GM19240 (cell line): ENCODE measurements around the gene HOXA11.
A peak's percentile ranks its signal among the peaks of the same experiment; 100 is the strongest.

Experiments used
- DNase-seq: peaks from one replicate; pipeline ENCODE4 v3.0.0; 2011; ENCODE audit warnings: low spot score; ENCODE audit not compliant: insufficient read length

Gene HOXA11

GRCh38 chr7:27170426-27171324, 14.4 kb downstream of the HOXA11 start:
- no peak for DNase-seq

- DNase-seq = no peak
Measured at GRCh38 chr7:27169658-27170425, 15.2 kb downstream of the HOXA11 start.

GRCh38 chr7:27168265-27168947, 16.6 kb downstream of the HOXA11 start:
- DNase-seq = no peak

- DNase-seq = no peak
Measured at GRCh38 chr7:27167916-27168264, 17.1 kb downstream of the HOXA11 start.

- no peak for DNase-seq
Measured at GRCh38 chr7:27166531-27167505, 18.2 kb downstream of the HOXA11 start.

GRCh38 chr7:27165996-27166530, 19.0 kb downstream of the HOXA11 start:
- no peak for DNase-seq

GRCh38 chr7:27165089-27165995, 19.7 kb downstream of the HOXA11 start, which contains the start of gene HOXA9:
Gene HOXA9 (minus strand): TSS chr7:27165537. CDS start chr7:27165457, 80 bp downstream.
- DNase-seq = no peak

- DNase-seq = no peak
Measured at GRCh38 chr7:27164367-27165088, 20.5 kb downstream of the HOXA11 start.

GRCh38 chr7:27164045-27164366, 21.0 kb downstream of the HOXA11 start:
- no peak for DNase-seq

- DNase-seq = no peak
Measured at GRCh38 chr7:27163288-27164044, 21.6 kb downstream of the HOXA11 start.

- no peak for DNase-seq
Measured at GRCh38 chr7:27162561-27163287, 22.3 kb downstream of the HOXA11 start.

GRCh38 chr7:27161721-27162560, 23.1 kb downstream of the HOXA11 start:
- DNase-seq = no peak

- no peak for DNase-seq
Measured at GRCh38 chr7:27161214-27161720, 23.8 kb downstream of the HOXA11 start.

- peak; percentile 85 for DNase-seq
Measured at GRCh38 chr7:27160546-27161213, 24.4 kb downstream of the HOXA11 start.

GRCh38 chr7:27160145-27160545, 24.9 kb downstream of the HOXA11 start:
- DNase-seq = no peak
